ENCODE results near the gene RNF167. TPM values are rescaled to one million over a fixed set of nuclear protein-coding genes. Genes with fewer than 3 reads are reported as not detected.

The RNF167 gene
- total and polyA plus RNA-seq, 2 of the 4 experiments (the other 2 are of a cell fraction), result 13.1 to 79.5 TPM

GRCh38 chr17:4893272-4893671 lies 46.8 kb upstream of the RNF167 start:
- H4K8ac ChIP-seq (ENCODE audit: low read depth in 2 of 2, low read length in 2 of 2), result no peak overlapping the region
- dilution Hi-C loops (cut with HindIII; ENCODE audit: low sequenced_read_pairs, unreplicated experiment), result no loop called here
- no peak overlapping the region for H3K23ac ChIP-seq (ENCODE audit: low read depth, low read length)
- H3K14ac ChIP-seq (replicated peaks; ENCODE audit: low read depth, low read length), result no peak overlapping the region
- H2BK120ac ChIP-seq (ENCODE audit: low read depth, low read length), result no peak overlapping the region
- H2BK15ac ChIP-seq (ENCODE audit: low read depth, low read length), result no peak overlapping the region
- H3K79me1 ChIP-seq (ENCODE audit: low read depth in 1 of 2, low read length in 2 of 2), result no peaks in the 10 kb centered on the region
- ChIA-PET CTCF (no interaction called here), POLR2A (ENCODE audit: unreplicated experiment) (no interaction called here)
- no peak overlapping the region for H3K56ac ChIP-seq (ENCODE audit: extremely low read depth, insufficient read depth, low read length)
- no peak overlapping the region for H2BK5ac ChIP-seq (ENCODE audit: low read depth, low read length, poor library complexity, severe bottlenecking)
- no CpG with 5 or more reads among the region's 18 CpGs for WGBS, 2 experiments (ENCODE audit: extremely low coverage in 2 of 2, insufficient read length in 1 of 2)
- H2AK5ac ChIP-seq (ENCODE audit: low read depth, low read length), result no peak overlapping the region
- TF ChIP-seq SMC3 (IDR thresholded peaks at IDR 0.05; ENCODE audit: low read depth, low read length) (no peak), RFX5 (IDR thresholded peaks at IDR 0.05; ENCODE audit: low read depth, low read length) (no peak), FOS (IDR thresholded peaks at IDR 0.05; ENCODE audit: low read depth, low read length) (no peak), CHD1 (IDR thresholded peaks at IDR 0.05; ENCODE audit: low read depth, low read length) (no peak), CEBPB (IDR thresholded peaks at IDR 0.05; ENCODE audit: low read depth, low read length) (no peak), USF2 (IDR thresholded peaks at IDR 0.05; ENCODE audit: low read depth, low read length) (no peak), MAFK (IDR thresholded peaks at IDR 0.05; ENCODE audit: low read depth, low read length) (no peak), POLR2A (IDR thresholded peaks at IDR 0.05; ENCODE audit: low read depth, low read length) (no peak), CTCF (conservative IDR thresholded peaks at IDR 0.05; ENCODE audit: low read depth, low read length) (no peak), BHLHE40 (IDR thresholded peaks at IDR 0.05; ENCODE audit: low read depth, low read length) (no peak), MAZ (IDR thresholded peaks at IDR 0.05; ENCODE audit: borderline replicate concordance, low read depth, low read length) (no peak), ELK1 (IDR thresholded peaks at IDR 0.05; ENCODE audit: borderline replicate concordance, low read depth, low read length) (no peak), RAD21 (IDR thresholded peaks at IDR 0.05; ENCODE audit: low read length) (no peak)
- peaks cover 61% of the 10 kb centered on the region for H3K36me3 ChIP-seq (ENCODE audit: control insufficient read depth, insufficient read depth, low read length)
- DNase-seq, result no peak
- BruUV-seq (replicated peaks), result no TSS peak
- no peak overlapping the region for H3K4me3 ChIP-seq (ENCODE audit: insufficient read depth, low read depth, low read length)
- no peak overlapping the region for H3K4ac ChIP-seq (ENCODE audit: low read depth, low read length)
- in situ Hi-C loops (cut with MboI; ENCODE audit: low sequenced_read_pairs), result no loop called here
- H4K5ac ChIP-seq (ENCODE audit: low read depth, low read length), result no peak overlapping the region
- H4K20me1 ChIP-seq (ENCODE audit: insufficient read depth, low read length), result peaks cover 8% of the 10 kb centered on the region; the same call in 1 of the 2 replicates
- no peak overlapping the region for H2BK20ac ChIP-seq (ENCODE audit: low read depth, low read length)
- no peak overlapping the region for H3K27ac ChIP-seq (ENCODE audit: insufficient read depth, low read length)
- no peaks in the 10 kb centered on the region for H3K4me1 ChIP-seq (ENCODE audit: control insufficient read depth, insufficient read depth, low read length)
- no peak overlapping the region for H3K18ac ChIP-seq (ENCODE audit: low read depth, low read length)
- H4K91ac ChIP-seq (ENCODE audit: insufficient read depth, low read depth, low read length), result no peak overlapping the region
- H3K9me1 ChIP-seq (ENCODE audit: insufficient read depth, low read length), result no peaks in the 10 kb centered on the region
- intact Hi-C loops (cut with micrococcal nuclease), result no loop called here
- H3K27me3 ChIP-seq (ENCODE audit: control insufficient read depth, insufficient read depth, low read length), result no peaks in the 10 kb centered on the region
- no peak overlapping the region for H2AFZ ChIP-seq (replicated peaks; ENCODE audit: low read length, poor library complexity)
- H2AK9ac ChIP-seq (replicated peaks; ENCODE audit: low read depth, low read length, poor library complexity), result no peak overlapping the region
- ATAC-seq (ENCODE audit: low read depth), result no peak
- no peak overlapping the region for H3K4me2 ChIP-seq (ENCODE audit: low read depth, low read length)
- no peaks in the 10 kb centered on the region for H3K9me3 ChIP-seq (ENCODE audit: control insufficient read depth, insufficient read depth, low read length)
- H3K9ac ChIP-seq (ENCODE audit: low read depth, low read length), result no peak overlapping the region
